PC-3 (cell line): Measurements from ENCODE around the gene TIGD2. TPM values are rescaled to one million over a fixed set of nuclear protein-coding genes. Genes with fewer than 3 reads are reported as not detected.

Experiments used
- ATAC-seq: fragments of 200-7000 bp; cut with Tn5 transposase; 2 replicates; pipeline ENCODE4 v1.9.1; 2020; ENCODE audit warnings: mild to moderate bottlenecking, moderate library complexity
- BruUV-seq: library from RNA; stranded (reverse); fragments of 400-500 nt; replicated peaks from 2 replicates; lab custom pipeline; 2021; lab: Mats Ljungman, UMichigan
- CTCF ChIA-PET: fragments of 300-600 bp; sonication (Branson Sonifier 250); formaldehyde crosslinking; loops from one replicate; lab custom pipeline; 2022; ENCODE audit warnings: antibody characterized with exemption; lab: Charles Lee
- POLR2A ChIA-PET: fragments of 300-600 bp; sonication (Branson Sonifier 250); formaldehyde crosslinking; loops from one replicate; lab custom pipeline; 2022; ENCODE audit warnings: antibody characterized with exemption; ENCODE audit not compliant: unreplicated experiment; lab: Charles Lee
- DNase-seq: peaks from one replicate; pipeline ENCODE4 v3.0.0-alpha.2; 2015
- H2AFZ ChIP-seq: fragments of 300-600 bp; sonication (generic); 2 replicates; pipeline ENCODE4 v1.6.0; 2016; ENCODE audit warnings: antibody characterized with exemption, low read length
- H3F3A ChIP-seq: fragments of 300-600 bp; sonication (generic); one replicate; pipeline ENCODE4 v1.6.0; 2017; ENCODE audit warnings: antibody characterized with exemption, low read length, control low read depth, mild to moderate bottlenecking; ENCODE audit not compliant: unreplicated experiment
- H3K27ac ChIP-seq: fragments of 300-600 bp; sonication (generic); 2 replicates; pipeline ENCODE4 v1.5.1; 2016; ENCODE audit warnings: mild to moderate bottlenecking, low read length
- H3K27me3 ChIP-seq: fragments of 300-600 bp; sonication (generic); 2 replicates; pipeline ENCODE4 v1.6.1; 2016; ENCODE audit warnings: low read length, mixed read lengths
- H3K36me3 ChIP-seq: fragments of 300-600 bp; sonication (generic); 2 replicates; pipeline ENCODE4 v1.6.1; 2016; ENCODE audit warnings: low read depth, mixed run types, low read length, mixed read lengths
- H3K4me1 ChIP-seq: fragments of 300-600 bp; sonication (generic); 2 replicates; pipeline ENCODE4 v1.5.1; 2016; ENCODE audit warnings: low read length; ENCODE audit not compliant: insufficient read depth
- H3K4me2 ChIP-seq: fragments of 300-600 bp; sonication (generic); 2 replicates; pipeline ENCODE4 v1.6.0; 2016; ENCODE audit warnings: low read length
- H3K4me3 ChIP-seq: fragments of 300-600 bp; sonication (generic); 2 replicates; pipeline ENCODE4 v1.5.1; 2016; ENCODE audit warnings: mild to moderate bottlenecking, low read length, mixed read lengths
- H3K79me2 ChIP-seq: fragments of 300-600 bp; sonication (generic); 2 replicates; pipeline ENCODE4 v1.6.1; 2017; ENCODE audit warnings: low read length, mixed read lengths
- H3K9ac ChIP-seq: fragments of 300-600 bp; sonication (generic); 2 replicates; pipeline ENCODE4 v1.6.0; 2016; ENCODE audit warnings: mild to moderate bottlenecking, low read length
- H3K9me2 ChIP-seq: fragments of 300-600 bp; sonication (generic); replicated peaks from 2 replicates; pipeline ENCODE4 v1.6.1; 2016; ENCODE audit warnings: mixed run types, low read length, mixed read lengths
- H3K9me3 ChIP-seq: fragments of 300-600 bp; sonication (generic); 2 replicates; pipeline ENCODE4 v1.6.1; 2016; ENCODE audit warnings: low read length, mixed read lengths
- H4K20me1 ChIP-seq: fragments of 300-600 bp; sonication (generic); 2 replicates; pipeline ENCODE4 v1.6.1; 2016; ENCODE audit warnings: low read length, mixed read lengths
- EZH2 ChIP-seq: fragments of 300-600 bp; sonication (generic); IDR thresholded peaks from one replicate; pipeline ENCODE4 v1.6.1; 2017; ENCODE audit warnings: antibody characterized with exemption, mild to moderate bottlenecking, low read length; ENCODE audit not compliant: unreplicated experiment
- EZH2phosphoT487 ChIP-seq: fragments of 300-600 bp; sonication (generic); IDR thresholded peaks from 2 replicates; pipeline ENCODE4 v1.6.1; 2018; ENCODE audit warnings: mild to moderate bottlenecking, antibody characterized with exemption, low read length, borderline replicate concordance
- intact Hi-C: fragments of 100-400 bp; cut with micrococcal nuclease; formaldehyde crosslinking; loops from 2 replicates; pipeline ENCODE4 v1.9.0; 2023
- total RNA-seq: library from RNA; depleted of rRNA; stranded (reverse); fragments of >200 nt; gene quantifications from 2 replicates; pipeline ENCODE4 v1.2.3, GENCODE V29; 2014
- TF ChIP-seq, protein P1 (sequence below): fragments of 300-600 bp; sonication (generic); conservative IDR thresholded peaks from 2 replicates; pipeline ENCODE4 v1.5.1; 2017; ENCODE audit warnings: antibody characterized with exemption, low read depth, mild to moderate bottlenecking, low read length

Gene TIGD2
- total RNA-seq, 1 experiment from 2014 or later = 5.4 TPM

DNA sequence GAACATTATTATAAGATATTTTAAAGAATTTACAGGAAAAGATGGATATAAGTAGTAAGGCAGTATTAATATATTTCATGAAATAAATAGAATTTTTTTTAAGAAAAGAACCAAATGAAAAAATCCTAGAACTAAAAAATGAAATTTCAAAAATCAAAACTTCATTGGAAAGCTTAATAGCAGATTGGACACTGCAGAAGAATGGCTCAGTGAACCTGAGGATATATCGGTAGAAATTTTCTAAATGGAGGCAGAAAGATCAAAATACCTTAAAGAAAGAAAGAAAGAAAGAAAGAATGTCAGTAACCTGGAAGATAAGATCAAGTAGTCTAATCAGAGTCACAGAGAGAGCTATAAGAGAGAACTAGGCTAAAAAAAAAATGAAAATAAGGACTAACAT lies 33.0 kb upstream of the TIGD2 start:
- POLR2A ChIA-PET = no interaction called here
- Histone ChIP-seq H3F3A (no peaks in the 10 kb centered on the region), H3K79me2 (no peaks in the 10 kb centered on the region), H3K9me3 (no peaks in the 10 kb centered on the region), H3K4me1 (peaks cover 8% of the 10 kb centered on the region; the same call in 1 of the 2 replicates), H3K9ac (no peak overlapping the region), H3K4me2 (no peak overlapping the region), H3K27me3 (no peaks in the 10 kb centered on the region), H3K27ac (no peak overlapping the region), H4K20me1 (no peaks in the 10 kb centered on the region), H3K36me3 (no peaks in the 10 kb centered on the region), H3K9me2 (no peaks in the 10 kb centered on the region), H3K4me3 (no peak overlapping the region), H2AFZ (no peak overlapping the region)
- TF ChIP-seq EZH2 (no peak), EZH2phosphoT487 (no peak)
- TF ChIP-seq, protein P1, sequence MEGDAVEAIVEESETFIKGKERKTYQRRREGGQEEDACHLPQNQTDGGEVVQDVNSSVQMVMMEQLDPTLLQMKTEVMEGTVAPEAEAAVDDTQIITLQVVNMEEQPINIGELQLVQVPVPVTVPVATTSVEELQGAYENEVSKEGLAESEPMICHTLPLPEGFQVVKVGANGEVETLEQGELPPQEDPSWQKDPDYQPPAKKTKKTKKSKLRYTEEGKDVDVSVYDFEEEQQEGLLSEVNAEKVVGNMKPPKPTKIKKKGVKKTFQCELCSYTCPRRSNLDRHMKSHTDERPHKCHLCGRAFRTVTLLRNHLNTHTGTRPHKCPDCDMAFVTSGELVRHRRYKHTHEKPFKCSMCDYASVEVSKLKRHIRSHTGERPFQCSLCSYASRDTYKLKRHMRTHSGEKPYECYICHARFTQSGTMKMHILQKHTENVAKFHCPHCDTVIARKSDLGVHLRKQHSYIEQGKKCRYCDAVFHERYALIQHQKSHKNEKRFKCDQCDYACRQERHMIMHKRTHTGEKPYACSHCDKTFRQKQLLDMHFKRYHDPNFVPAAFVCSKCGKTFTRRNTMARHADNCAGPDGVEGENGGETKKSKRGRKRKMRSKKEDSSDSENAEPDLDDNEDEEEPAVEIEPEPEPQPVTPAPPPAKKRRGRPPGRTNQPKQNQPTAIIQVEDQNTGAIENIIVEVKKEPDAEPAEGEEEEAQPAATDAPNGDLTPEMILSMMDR = no peak
- DNase-seq (no peak), ATAC-seq (no peak)
- CTCF ChIA-PET = no interaction called here
- BruUV-seq = no TSS peak
- intact Hi-C loops = no loop called here

DNA sequence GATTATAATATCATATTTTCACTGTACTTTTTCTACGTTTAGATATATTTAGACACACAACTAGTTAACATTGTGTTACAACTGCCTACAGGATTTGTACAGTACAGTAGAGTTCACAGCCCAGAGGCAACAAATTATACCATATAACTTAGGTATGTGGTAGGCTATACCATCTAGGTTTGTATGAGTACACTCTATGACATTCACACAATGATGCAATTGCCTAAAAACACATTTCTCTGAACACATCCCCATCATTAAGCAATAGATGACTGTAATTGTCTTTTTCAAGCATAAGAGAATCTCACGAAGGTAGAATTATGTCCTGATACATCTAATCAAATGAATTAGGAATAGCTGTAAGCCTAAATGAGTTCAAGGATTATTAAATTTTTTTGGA lies 12.3 kb upstream of the TIGD2 start:
- Histone ChIP-seq H3K27me3 (no peaks in the 10 kb centered on the region), H3K9me3 (no peaks in the 10 kb centered on the region), H3F3A (no peaks in the 10 kb centered on the region), H3K79me2 (no peaks in the 10 kb centered on the region), H3K9me2 (no peaks in the 10 kb centered on the region), H2AFZ (no peak overlapping the region), H3K4me3 (no peak overlapping the region), H3K36me3 (no peaks in the 10 kb centered on the region), H3K4me2 (no peak overlapping the region), H3K27ac (no peak overlapping the region), H3K4me1 (no peaks in the 10 kb centered on the region), H3K9ac (no peak overlapping the region), H4K20me1 (no peaks in the 10 kb centered on the region)
- POLR2A ChIA-PET = no interaction called here
- DNase-seq (no peak), ATAC-seq (no peak)
- no peak for TF ChIP-seq EZH2phosphoT487
- TF ChIP-seq, protein P1 = no peak
- TF ChIP-seq EZH2 = no peak
- no TSS peak for BruUV-seq
- intact Hi-C loops = no loop called here
- CTCF ChIA-PET = no interaction called here

DNA sequence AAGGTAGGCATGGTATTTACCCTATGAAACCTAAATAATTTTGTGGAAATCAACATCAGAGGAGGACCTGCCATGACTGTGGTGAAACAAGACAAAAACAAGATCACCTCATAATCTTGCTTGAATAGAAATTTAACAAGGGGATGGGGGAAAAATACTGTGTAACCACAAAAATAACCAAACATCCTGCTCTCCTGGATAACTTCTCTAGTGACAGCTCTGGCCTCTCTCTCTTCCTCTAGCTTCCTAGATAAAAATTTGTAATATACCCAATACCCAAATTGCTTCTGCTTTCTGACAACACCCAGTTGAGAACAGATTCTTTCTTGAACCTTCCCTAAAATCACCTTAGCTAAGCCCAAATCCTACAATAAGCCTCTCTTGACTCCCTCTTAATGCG lies 11.9 kb upstream of the TIGD2 start:
- Histone ChIP-seq H3K27me3 (no peaks in the 10 kb centered on the region), H3K27ac (no peak overlapping the region), H4K20me1 (no peaks in the 10 kb centered on the region), H3K4me2 (no peak overlapping the region), H3K9me3 (no peaks in the 10 kb centered on the region), H3K9ac (no peak overlapping the region), H3K9me2 (no peaks in the 10 kb centered on the region), H3K79me2 (no peaks in the 10 kb centered on the region), H3K4me1 (no peaks in the 10 kb centered on the region), H2AFZ (no peak overlapping the region), H3K4me3 (no peak overlapping the region), H3F3A (no peaks in the 10 kb centered on the region), H3K36me3 (no peaks in the 10 kb centered on the region)
- BruUV-seq = no TSS peak
- TF ChIP-seq EZH2 = no peak
- TF ChIP-seq, protein P1 = no peak
- no peak for TF ChIP-seq EZH2phosphoT487
- no peak for ATAC-seq
- POLR2A ChIA-PET = no interaction called here
- intact Hi-C loops = no loop called here
- no peak for DNase-seq
- CTCF ChIA-PET = no interaction called here
